A549 (cell line): ENCODE results near the gene GTPBP3.

Experiments used
- BHLHE40 ChIP-seq: IDR thresholded peaks from 2 replicates; pipeline ENCODE4 v1.6.1; 2012; ENCODE audit warnings: low read depth, low read length, inconsistent platforms
- CTCF ChIP-seq: fragments of >200 bp; sonication (Bioruptor Twin); formaldehyde crosslinking; IDR thresholded peaks from 3 replicates; pipeline ENCODE4 v1.5.1; 2016
- POLR2AphosphoS2 ChIP-seq: conservative IDR thresholded peaks from 2 replicates; pipeline ENCODE4 v1.6.1; 2012; ENCODE audit warnings: low read length, improper control_type of control experiment, inconsistent platforms
- REST ChIP-seq: fragments of 200-600 bp; sonication (generic); IDR thresholded peaks from 2 replicates; pipeline ENCODE4 v1.6.1; 2016; ENCODE audit warnings: antibody characterized with exemption, mild to moderate bottlenecking, moderate library complexity

- TF ChIP-seq POLR2AphosphoS2 (no peak), CTCF (no peak), REST (no peak), BHLHE40 (no peak)
Measured at GRCh38 chr19:17319473-17320238, 17.7 kb upstream of the GTPBP3 start.
